Suprapubic skin (tissue), 4 donors: Measurements from ENCODE around the gene ARID1B.

Experiments used
- EP300 ChIP-seq: sonication (generic); formaldehyde crosslinking; IDR thresholded peaks from one replicate; pipeline ENCODE4 v1.6.1; 2017; ENCODE audit warnings: antibody characterized with exemption
- POLR2A ChIP-seq, 2 donors: fragments of 450-650 bp; IDR thresholded peaks; one replicate each; pipeline ENCODE4 v1.6.1; 2017; ENCODE audit warnings: antibody characterized with exemption in 2 of 2, mild to moderate bottlenecking in 2 of 2, moderate library complexity in 2 of 2
- POLR2AphosphoS5 ChIP-seq, 3 donors: sonication (generic); formaldehyde crosslinking; IDR thresholded peaks; one replicate each; pipeline ENCODE4 v1.6.1; 2017; ENCODE audit warnings: antibody characterized with exemption in 3 of 3
- TF ChIP-seq, protein P1 (sequence below), 2 donors: fragments of 200-600 bp in 1 of 2; fragments of 450-650 bp in 1 of 2; sonication (generic) in 1 of 2; IDR thresholded peaks; one replicate each; pipeline ENCODE4 v1.5.1; 2016 to 2019; ENCODE audit warnings: antibody characterized with exemption in 2 of 2, mild to moderate bottlenecking in 1 of 2, moderate library complexity in 1 of 2

DNA sequence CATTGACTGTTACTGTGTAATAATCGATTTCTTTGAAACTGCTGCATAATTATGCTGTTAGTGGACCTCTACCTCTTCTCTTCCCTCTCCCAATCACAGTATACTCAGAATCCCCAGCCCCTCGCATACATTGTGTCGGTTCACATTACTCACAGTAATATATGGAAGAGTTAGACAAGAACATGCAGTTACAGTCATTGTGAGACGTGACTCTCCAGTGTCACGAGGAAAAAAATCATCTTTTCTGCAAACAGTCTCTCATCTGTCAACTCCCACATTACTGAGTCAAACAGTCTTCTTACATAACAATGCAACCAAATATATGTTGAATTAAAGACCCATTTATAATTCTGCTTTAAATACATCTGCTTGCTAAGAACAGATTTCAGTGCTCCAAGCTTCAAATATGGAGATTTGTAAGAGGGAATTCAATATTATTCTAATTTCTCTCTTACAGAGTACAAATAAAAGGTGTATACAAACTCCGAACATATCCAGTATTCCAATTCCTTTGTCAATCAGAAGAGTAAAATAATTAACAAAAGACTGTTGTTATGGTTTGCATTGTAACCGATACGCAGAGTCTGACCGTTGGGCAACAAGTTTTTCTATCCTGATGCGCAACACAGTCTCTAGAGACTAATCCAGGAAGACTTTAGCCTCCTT lies 432.8 kb downstream of the ARID1B start:
- TF ChIP-seq, protein P1, sequence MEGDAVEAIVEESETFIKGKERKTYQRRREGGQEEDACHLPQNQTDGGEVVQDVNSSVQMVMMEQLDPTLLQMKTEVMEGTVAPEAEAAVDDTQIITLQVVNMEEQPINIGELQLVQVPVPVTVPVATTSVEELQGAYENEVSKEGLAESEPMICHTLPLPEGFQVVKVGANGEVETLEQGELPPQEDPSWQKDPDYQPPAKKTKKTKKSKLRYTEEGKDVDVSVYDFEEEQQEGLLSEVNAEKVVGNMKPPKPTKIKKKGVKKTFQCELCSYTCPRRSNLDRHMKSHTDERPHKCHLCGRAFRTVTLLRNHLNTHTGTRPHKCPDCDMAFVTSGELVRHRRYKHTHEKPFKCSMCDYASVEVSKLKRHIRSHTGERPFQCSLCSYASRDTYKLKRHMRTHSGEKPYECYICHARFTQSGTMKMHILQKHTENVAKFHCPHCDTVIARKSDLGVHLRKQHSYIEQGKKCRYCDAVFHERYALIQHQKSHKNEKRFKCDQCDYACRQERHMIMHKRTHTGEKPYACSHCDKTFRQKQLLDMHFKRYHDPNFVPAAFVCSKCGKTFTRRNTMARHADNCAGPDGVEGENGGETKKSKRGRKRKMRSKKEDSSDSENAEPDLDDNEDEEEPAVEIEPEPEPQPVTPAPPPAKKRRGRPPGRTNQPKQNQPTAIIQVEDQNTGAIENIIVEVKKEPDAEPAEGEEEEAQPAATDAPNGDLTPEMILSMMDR (IDR thresholded peaks at IDR 0.05), result no peak
- TF ChIP-seq POLR2AphosphoS5 (IDR thresholded peaks at IDR 0.05) (no peak), POLR2A (IDR thresholded peaks at IDR 0.05) (no peak), EP300 (no peak)
